HL-60 (cell line): Measurements from ENCODE around the gene DYRK3.

Experiments used
- DNase-seq, 2 experiments: peaks; one replicate each; pipeline ENCODE4 v3.0.0-alpha.2; 2010 to 2020; ENCODE audit warnings: low read depth in 1 of 2, low spot score in 1 of 2
- H3K27ac ChIP-seq: fragments of 250-450 bp; sonication (Bioruptor Pico); replicated peaks from 2 replicates; pipeline ENCODE4 v1.5.1; 2020; ENCODE audit warnings: mild to moderate bottlenecking, moderate library complexity
- H3K27me3 ChIP-seq: fragments of 250-450 bp; sonication (Bioruptor Pico); 2 replicates; pipeline ENCODE4 v1.5.1; 2021; ENCODE audit warnings: mild to moderate bottlenecking, moderate library complexity; ENCODE audit not compliant: insufficient read depth, poor library complexity, severe bottlenecking
- H3K4me3 ChIP-seq: replicated peaks from 2 replicates; pipeline ENCODE4 v1.5.1; 2011; ENCODE audit warnings: mild to moderate bottlenecking, control low read depth, low read length; ENCODE audit not compliant: insufficient read depth
- CTCF ChIP-seq: IDR thresholded peaks from one replicate; pipeline ENCODE4 v1.5.1; 2011; ENCODE audit warnings: low read length, control low read depth, inconsistent platforms; ENCODE audit not compliant: insufficient read depth
- GABPA ChIP-seq: IDR thresholded peaks from 2 replicates; pipeline ENCODE4 v1.6.1; 2012; ENCODE audit warnings: low read depth
- POLR2AphosphoS5 ChIP-seq: IDR thresholded peaks from 2 replicates; pipeline ENCODE4 v1.6.1; 2012; ENCODE audit warnings: low read depth
- SPI1 ChIP-seq: IDR thresholded peaks from 2 replicates; pipeline ENCODE4 v1.6.1; 2012; ENCODE audit warnings: low read depth, mild to moderate bottlenecking, borderline replicate concordance
- TF ChIP-seq, protein P1 (sequence below): IDR thresholded peaks from 2 replicates; pipeline ENCODE4 v1.6.1; 2012; ENCODE audit warnings: low read depth; ENCODE audit not compliant: insufficient replicate concordance

DYRK3 gene

DNA sequence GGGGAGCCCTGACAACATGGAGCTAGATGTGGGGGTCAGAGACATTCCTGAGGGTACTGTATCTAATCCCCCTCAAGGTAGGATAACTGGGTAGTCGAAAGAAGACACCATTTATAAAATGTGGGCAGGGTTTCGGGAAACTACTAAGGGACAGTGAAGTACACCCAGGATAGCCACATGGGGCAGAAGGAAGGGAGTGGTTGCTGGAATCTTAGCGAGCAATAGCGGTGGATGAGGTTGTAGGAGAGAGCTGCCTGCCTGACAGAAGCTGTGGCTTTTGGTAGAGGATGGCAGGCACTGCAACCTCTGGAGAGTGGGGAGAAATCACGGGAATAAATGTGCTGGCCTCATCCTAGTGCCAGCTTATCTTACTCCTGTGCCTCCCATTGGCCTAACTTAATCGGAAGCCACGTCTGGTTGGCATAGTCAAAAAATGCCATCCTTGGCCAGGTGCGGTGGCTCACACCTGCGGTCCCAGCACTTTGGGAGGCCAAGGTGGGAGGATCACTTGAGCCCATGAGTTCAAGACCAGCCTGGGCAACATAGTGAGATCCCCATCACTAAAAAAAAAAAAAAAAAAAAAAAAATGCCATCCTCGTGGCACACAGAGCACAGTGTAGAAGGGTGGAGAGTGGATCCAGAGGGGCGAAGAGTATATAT, 26.0 kb downstream of the DYRK3 start:
- TF ChIP-seq CTCF (no peak), SPI1 (no peak), POLR2AphosphoS5 (no peak), GABPA (no peak)
- TF ChIP-seq, protein P1, sequence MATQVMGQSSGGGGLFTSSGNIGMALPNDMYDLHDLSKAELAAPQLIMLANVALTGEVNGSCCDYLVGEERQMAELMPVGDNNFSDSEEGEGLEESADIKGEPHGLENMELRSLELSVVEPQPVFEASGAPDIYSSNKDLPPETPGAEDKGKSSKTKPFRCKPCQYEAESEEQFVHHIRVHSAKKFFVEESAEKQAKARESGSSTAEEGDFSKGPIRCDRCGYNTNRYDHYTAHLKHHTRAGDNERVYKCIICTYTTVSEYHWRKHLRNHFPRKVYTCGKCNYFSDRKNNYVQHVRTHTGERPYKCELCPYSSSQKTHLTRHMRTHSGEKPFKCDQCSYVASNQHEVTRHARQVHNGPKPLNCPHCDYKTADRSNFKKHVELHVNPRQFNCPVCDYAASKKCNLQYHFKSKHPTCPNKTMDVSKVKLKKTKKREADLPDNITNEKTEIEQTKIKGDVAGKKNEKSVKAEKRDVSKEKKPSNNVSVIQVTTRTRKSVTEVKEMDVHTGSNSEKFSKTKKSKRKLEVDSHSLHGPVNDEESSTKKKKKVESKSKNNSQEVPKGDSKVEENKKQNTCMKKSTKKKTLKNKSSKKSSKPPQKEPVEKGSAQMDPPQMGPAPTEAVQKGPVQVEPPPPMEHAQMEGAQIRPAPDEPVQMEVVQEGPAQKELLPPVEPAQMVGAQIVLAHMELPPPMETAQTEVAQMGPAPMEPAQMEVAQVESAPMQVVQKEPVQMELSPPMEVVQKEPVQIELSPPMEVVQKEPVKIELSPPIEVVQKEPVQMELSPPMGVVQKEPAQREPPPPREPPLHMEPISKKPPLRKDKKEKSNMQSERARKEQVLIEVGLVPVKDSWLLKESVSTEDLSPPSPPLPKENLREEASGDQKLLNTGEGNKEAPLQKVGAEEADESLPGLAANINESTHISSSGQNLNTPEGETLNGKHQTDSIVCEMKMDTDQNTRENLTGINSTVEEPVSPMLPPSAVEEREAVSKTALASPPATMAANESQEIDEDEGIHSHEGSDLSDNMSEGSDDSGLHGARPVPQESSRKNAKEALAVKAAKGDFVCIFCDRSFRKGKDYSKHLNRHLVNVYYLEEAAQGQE: no peak
- Histone ChIP-seq H3K27me3 (no peaks in the 10 kb centered on the region), H3K27ac (no peak overlapping the region), H3K4me3 (no peak overlapping the region)
- DNase-seq: no peak

DNA sequence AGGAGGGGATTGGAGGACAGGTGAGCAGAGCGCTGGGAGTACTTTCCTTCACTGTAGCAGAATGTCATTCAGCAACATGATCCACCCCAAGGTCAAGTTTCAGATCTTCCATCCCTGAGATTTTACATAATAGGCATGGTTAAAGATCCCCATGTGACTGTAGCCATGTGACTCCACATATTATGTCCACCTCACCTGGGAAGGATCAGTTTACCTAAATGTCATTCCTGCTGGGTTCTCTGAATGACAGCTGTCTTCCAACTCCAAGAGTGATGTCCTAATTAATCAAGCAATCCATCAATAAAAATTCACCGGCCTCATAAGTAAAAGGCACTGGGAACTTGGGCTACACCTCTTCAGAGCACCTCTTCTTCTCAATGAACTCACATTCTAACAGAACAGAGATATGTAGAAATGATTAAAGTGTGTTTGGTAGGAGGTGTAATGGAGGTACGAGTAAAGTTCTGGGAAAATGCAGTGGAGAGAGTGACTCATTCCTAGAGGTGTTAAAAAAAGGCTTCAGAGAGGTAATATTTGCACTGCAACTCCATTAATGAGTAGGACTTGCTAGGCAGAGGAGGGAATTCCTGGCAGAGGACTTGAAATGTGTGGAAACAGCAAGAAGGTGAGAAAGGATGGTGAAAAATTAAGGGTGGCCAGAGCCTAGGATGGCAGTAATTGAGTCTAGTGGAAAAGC, 27.2 kb downstream of the DYRK3 start:
- TF ChIP-seq POLR2AphosphoS5: no peak
- TF ChIP-seq CTCF: no peak
- TF ChIP-seq SPI1: no peak
- no peak for TF ChIP-seq GABPA
- TF ChIP-seq, protein P1: no peak
- Histone ChIP-seq H3K27ac (no peak overlapping the region), H3K4me3 (no peak overlapping the region), H3K27me3 (no peaks in the 10 kb centered on the region)
- no peak for DNase-seq

- TF ChIP-seq POLR2AphosphoS5 (no peak), SPI1 (no peak), CTCF (no peak), GABPA (no peak)
- TF ChIP-seq, protein P1: no peak
- peak in 1 of 2 experiments; percentile 12 for DNase-seq
- Histone ChIP-seq H3K27ac (no peak overlapping the region), H3K27me3 (no peaks in the 10 kb centered on the region), H3K4me3 (no peak overlapping the region; the same call in 1 of the 2 replicates)
Measured at GRCh38 chr1:206663362-206663761, 28.0 kb downstream of the DYRK3 start.
